ENCODE measurements around the gene PPP6R2.

Gene PPP6R2

GRCh38 chr22:50436015-50436830, 93.1 kb downstream of the PPP6R2 start:
- DNase-seq, result no peak

- no peak for DNase-seq
Measured at GRCh38 chr22:50436841-50437341, 93.8 kb downstream of the PPP6R2 start.

GRCh38 chr22:50437511-50438304, 94.6 kb downstream of the PPP6R2 start:
- DNase-seq, result no peak

GRCh38 chr22:50438305-50439275, 95.5 kb downstream of the PPP6R2 start:
- no peak for DNase-seq

GRCh38 chr22:50439314-50439870, 96.3 kb downstream of the PPP6R2 start:
- DNase-seq, result no peak

- DNase-seq, result no peak
Measured at GRCh38 chr22:50439871-50440331, 96.8 kb downstream of the PPP6R2 start.

- no peak for DNase-seq
Measured at GRCh38 chr22:50440544-50441249, 97.6 kb downstream of the PPP6R2 start.

- no peak for DNase-seq
Measured at GRCh38 chr22:50441428-50441993, 98.4 kb downstream of the PPP6R2 start.

GRCh38 chr22:50443197-50443596, 100.1 kb downstream of the PPP6R2 start:
- DNase-seq, result no peak

GRCh38 chr22:50443801-50444625, 100.9 kb downstream of the PPP6R2 start:
- DNase-seq, result no peak

GRCh38 chr22:50444663-50445062, 101.5 kb downstream of the PPP6R2 start:
- DNase-seq, result no peak

GRCh38 chr22:50445071-50445879, 102.1 kb downstream of the PPP6R2 start:
- DNase-seq, result no peak

GRCh38 chr22:50445880-50446707, 103.0 kb downstream of the PPP6R2 start:
- DNase-seq, result no peak

GRCh38 chr22:50446708-50447575, 103.8 kb downstream of the PPP6R2 start:
- DNase-seq, result no peak

- no peak for DNase-seq
Measured at GRCh38 chr22:50447576-50448551, 104.7 kb downstream of the PPP6R2 start.

- DNase-seq, result no peak
Measured at GRCh38 chr22:50452649-50453048, 109.5 kb downstream of the PPP6R2 start.
